BJ (cell line): ENCODE data around the gene CYP2R1. TPM values are rescaled to one million over a fixed set of nuclear protein-coding genes. Genes with fewer than 3 reads are reported as not detected.

Source experiments
- CTCF ChIA-PET: fragments of 350-600 bp; formaldehyde crosslinking; extraction: SDS; loops from one replicate; lab custom pipeline; 2021; ENCODE audit warnings: antibody characterized with exemption, inconsistent platforms; lab: Yijun Ruan, JAX
- POLR2A ChIA-PET: fragments of 300-600 bp; sonication (Branson Sonifier 250); formaldehyde crosslinking; extraction: SDS; loops from one replicate; lab custom pipeline; 2021; ENCODE audit warnings: antibody characterized with exemption; lab: Charles Lee
- DNase-seq: peaks from one replicate; pipeline ENCODE4 v3.0.0-alpha.2; 2011; ENCODE audit warnings: low read depth
- H3K27me3 ChIP-seq: 2 replicates; pipeline ENCODE4 v1.6.0; 2011; ENCODE audit warnings: low read length; ENCODE audit not compliant: control insufficient read depth, insufficient read depth
- H3K36me3 ChIP-seq: 2 replicates; pipeline ENCODE4 v1.5.1; 2011; ENCODE audit warnings: low read length; ENCODE audit not compliant: control insufficient read depth, insufficient read depth
- H3K4me3 ChIP-seq: 2 replicates; pipeline ENCODE4 v1.5.1; 2011; ENCODE audit warnings: low read depth, mild to moderate bottlenecking, control low read depth, low read length
- CTCF ChIP-seq: IDR thresholded peaks from 2 replicates; pipeline ENCODE4 v1.5.1; 2011; ENCODE audit warnings: low read depth, mild to moderate bottlenecking, control low read depth, inconsistent platforms, low read length, moderate library complexity; ENCODE audit not compliant: insufficient read depth
- polyA plus RNA-seq: library from polyadenylated mRNA; depleted of rRNA; stranded (reverse); fragments of >200 nt; gene quantifications from 2 replicates; pipeline ENCODE4 v1.2.3, GENCODE V29; 2011

CYP2R1 gene
- polyA plus RNA-seq, 1 experiment, result 7.3 TPM

DNA sequence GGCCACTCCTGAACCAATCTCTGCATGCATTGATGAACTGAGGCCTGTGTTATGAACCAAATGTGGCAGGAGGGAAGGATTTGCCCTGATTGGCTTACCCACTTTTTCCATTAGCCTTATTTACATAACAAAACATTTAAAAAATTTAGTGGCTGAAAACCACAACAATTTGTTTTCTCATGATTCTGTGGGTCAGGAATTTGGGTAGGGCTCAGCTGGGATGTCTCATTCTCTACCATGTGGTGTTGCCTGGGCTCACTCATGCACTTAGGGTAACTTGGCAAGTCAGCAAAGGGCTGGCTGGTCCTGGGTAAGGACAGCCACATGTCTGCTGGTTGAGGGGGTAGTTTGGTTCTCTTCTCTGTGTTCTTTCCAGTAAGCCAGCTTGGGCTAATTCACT is 35.1 kb upstream of the CYP2R1 start:
- no peak overlapping the region for H3K4me3 ChIP-seq
- no peak for TF ChIP-seq CTCF
- H3K36me3 ChIP-seq, result no peaks in the 10 kb centered on the region
- CTCF ChIA-PET, result interaction anchor here (0.6 to 1.4 kb wide), 3 partner anchors 19 to 48 kb away, joined by 3 to 5 read pairs (median 4); no protein-coding TSS in a partner anchor
- POLR2A ChIA-PET, result no interaction called here
- DNase-seq, result peak; percentile 20
- no peaks in the 10 kb centered on the region for H3K27me3 ChIP-seq

DNA sequence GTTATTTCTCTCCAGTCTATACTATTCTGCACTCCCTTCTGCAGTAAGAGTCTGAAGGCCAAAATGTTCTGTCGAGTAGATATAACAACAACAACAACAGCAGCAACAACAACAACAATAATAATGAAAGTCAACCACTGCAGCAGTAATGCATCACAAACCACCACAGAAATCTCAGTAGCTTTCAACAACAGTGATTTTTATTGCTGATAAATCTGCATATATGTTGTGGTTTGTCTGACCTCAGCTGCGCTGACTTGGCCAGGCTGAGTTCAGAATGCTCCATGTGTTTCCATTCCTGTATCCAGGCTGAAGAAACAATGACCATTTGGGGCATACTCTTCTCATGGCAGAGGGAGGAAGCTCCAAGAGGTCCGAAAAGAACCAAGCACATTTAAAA is 32.3 kb upstream of the CYP2R1 start:
- no peaks in the 10 kb centered on the region for H3K36me3 ChIP-seq
- POLR2A ChIA-PET, result no interaction called here
- CTCF ChIA-PET, result interaction anchor here (1.5 kb wide), 1 partner anchor 16 kb away, joined by 8 read pairs; no protein-coding TSS in a partner anchor
- H3K4me3 ChIP-seq, result no peak overlapping the region
- TF ChIP-seq CTCF, result no peak
- no peaks in the 10 kb centered on the region for H3K27me3 ChIP-seq
- no peak for DNase-seq

GRCh38 chr11:14916403-14916802 is 24.4 kb upstream of the CYP2R1 start:
- CTCF ChIA-PET, result no interaction called here

GRCh38 chr11:14914536-14914935 is 22.5 kb upstream of the CYP2R1 start:
- CTCF ChIA-PET, result interaction anchor here (0.8 to 1.8 kb wide), 2 partner anchors 8 to 159 kb away, joined by 3 to 5 read pairs; no protein-coding TSS in a partner anchor
- Histone ChIP-seq H3K27me3 (no peaks in the 10 kb centered on the region), H3K4me3 (no peak overlapping the region), H3K36me3 (no peaks in the 10 kb centered on the region)
- POLR2A ChIA-PET, result no interaction called here
- TF ChIP-seq CTCF, result no peak
- DNase-seq, result no peak

More at GRCh38 chr11:14916403-14916802, 24.4 kb upstream of the CYP2R1 start:
- POLR2A ChIA-PET, result no interaction called here
- Histone ChIP-seq H3K36me3 (no peaks in the 10 kb centered on the region), H3K4me3 (no peak overlapping the region), H3K27me3 (no peaks in the 10 kb centered on the region)
- no peak for TF ChIP-seq CTCF
- DNase-seq, result no peak

GRCh38 chr11:14908214-14908880 is 16.3 kb upstream of the CYP2R1 start:
- CTCF ChIA-PET, result interaction anchor here (0.6 to 7.3 kb wide), 53 partner anchors 10 to 1657 kb away, joined by 3 to 129 read pairs (median 4); partner anchors contain the start of genes CALCB, CYP2R1 and PSMA1

More at GRCh38 chr11:14908214-14908880, 16.3 kb upstream of the CYP2R1 start:
- Histone ChIP-seq H3K36me3 (no peaks in the 10 kb centered on the region), H3K27me3 (no peaks in the 10 kb centered on the region), H3K4me3 (no peak overlapping the region)
- POLR2A ChIA-PET, result interaction anchor here (0.5 kb wide), 1 partner anchor 1527 kb away, joined by 4 read pairs; no protein-coding TSS in a partner anchor
- peak; percentile 68 for TF ChIP-seq CTCF
- DNase-seq, result no peak
